HCT116 (cell line): ENCODE results near the gene ASB7.

ENCODE experiments used
- EZH2phosphoT487 ChIP-seq: fragments of 200-600 bp; IDR thresholded peaks from 2 replicates; pipeline ENCODE4 v1.6.1; 2018; ENCODE audit warnings: antibody characterized with exemption, borderline replicate concordance
- POLR2AphosphoS5 ChIP-seq: IDR thresholded peaks from 2 replicates; pipeline ENCODE4 v1.6.1; 2011; ENCODE audit warnings: mild to moderate bottlenecking, low read depth, low read length, moderate library complexity
- SIN3A ChIP-seq: IDR thresholded peaks from 2 replicates; pipeline ENCODE4 v1.6.1; 2012; ENCODE audit warnings: low read depth
- SP1 ChIP-seq: IDR thresholded peaks from 2 replicates; pipeline ENCODE4 v1.6.1; 2012; ENCODE audit warnings: low read depth
- TF ChIP-seq, protein P1 (sequence below): IDR thresholded peaks from 2 replicates; pipeline ENCODE4 v1.6.1; 2012; ENCODE audit warnings: low read depth

GRCh38 chr15:100692246-100692645 lies 89.9 kb downstream of the ASB7 start:
- no peak for TF ChIP-seq SP1
- TF ChIP-seq POLR2AphosphoS5: no peak
- no peak for TF ChIP-seq EZH2phosphoT487
- no peak for TF ChIP-seq SIN3A
- TF ChIP-seq, protein P1, sequence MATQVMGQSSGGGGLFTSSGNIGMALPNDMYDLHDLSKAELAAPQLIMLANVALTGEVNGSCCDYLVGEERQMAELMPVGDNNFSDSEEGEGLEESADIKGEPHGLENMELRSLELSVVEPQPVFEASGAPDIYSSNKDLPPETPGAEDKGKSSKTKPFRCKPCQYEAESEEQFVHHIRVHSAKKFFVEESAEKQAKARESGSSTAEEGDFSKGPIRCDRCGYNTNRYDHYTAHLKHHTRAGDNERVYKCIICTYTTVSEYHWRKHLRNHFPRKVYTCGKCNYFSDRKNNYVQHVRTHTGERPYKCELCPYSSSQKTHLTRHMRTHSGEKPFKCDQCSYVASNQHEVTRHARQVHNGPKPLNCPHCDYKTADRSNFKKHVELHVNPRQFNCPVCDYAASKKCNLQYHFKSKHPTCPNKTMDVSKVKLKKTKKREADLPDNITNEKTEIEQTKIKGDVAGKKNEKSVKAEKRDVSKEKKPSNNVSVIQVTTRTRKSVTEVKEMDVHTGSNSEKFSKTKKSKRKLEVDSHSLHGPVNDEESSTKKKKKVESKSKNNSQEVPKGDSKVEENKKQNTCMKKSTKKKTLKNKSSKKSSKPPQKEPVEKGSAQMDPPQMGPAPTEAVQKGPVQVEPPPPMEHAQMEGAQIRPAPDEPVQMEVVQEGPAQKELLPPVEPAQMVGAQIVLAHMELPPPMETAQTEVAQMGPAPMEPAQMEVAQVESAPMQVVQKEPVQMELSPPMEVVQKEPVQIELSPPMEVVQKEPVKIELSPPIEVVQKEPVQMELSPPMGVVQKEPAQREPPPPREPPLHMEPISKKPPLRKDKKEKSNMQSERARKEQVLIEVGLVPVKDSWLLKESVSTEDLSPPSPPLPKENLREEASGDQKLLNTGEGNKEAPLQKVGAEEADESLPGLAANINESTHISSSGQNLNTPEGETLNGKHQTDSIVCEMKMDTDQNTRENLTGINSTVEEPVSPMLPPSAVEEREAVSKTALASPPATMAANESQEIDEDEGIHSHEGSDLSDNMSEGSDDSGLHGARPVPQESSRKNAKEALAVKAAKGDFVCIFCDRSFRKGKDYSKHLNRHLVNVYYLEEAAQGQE: no peak
